ENCODE results near the gene KLHL17.
A peak's percentile ranks its signal among the peaks of the same experiment; 100 is the strongest.

Gene KLHL17

GRCh38 chr1:956636-957035 is 3.7 kb upstream of the KLHL17 start:
- Histone ChIP-seq H3K9ac (no peak overlapping the region), H3K4me2 (no peak overlapping the region), H3K4me1 (ENCODE audit: low read depth, poor library complexity, severe bottlenecking) (peaks cover 18% of the 10 kb centered on the region), H2AFZ (ENCODE audit: low read depth) (no peak overlapping the region), H3K79me2 (ENCODE audit: insufficient read depth, low read depth) (peaks cover 22% of the 10 kb centered on the region), H4K20me1 (ENCODE audit: insufficient read depth) (no peaks in the 10 kb centered on the region), H3K4me3 (IDR thresholded peaks at IDR 0.05; ENCODE audit: insufficient read depth, low read depth, low read length) (no peak overlapping the region), H3K27me3 (ENCODE audit: insufficient read depth, low read depth) (no peaks in the 10 kb centered on the region; the same call in 1 of the 2 replicates), H3K36me3 (ENCODE audit: insufficient read depth) (peaks cover 10% of the 10 kb centered on the region; the same call in 1 of the 2 replicates), H3K27ac (no peak overlapping the region)
- TF ChIP-seq, protein P1, sequence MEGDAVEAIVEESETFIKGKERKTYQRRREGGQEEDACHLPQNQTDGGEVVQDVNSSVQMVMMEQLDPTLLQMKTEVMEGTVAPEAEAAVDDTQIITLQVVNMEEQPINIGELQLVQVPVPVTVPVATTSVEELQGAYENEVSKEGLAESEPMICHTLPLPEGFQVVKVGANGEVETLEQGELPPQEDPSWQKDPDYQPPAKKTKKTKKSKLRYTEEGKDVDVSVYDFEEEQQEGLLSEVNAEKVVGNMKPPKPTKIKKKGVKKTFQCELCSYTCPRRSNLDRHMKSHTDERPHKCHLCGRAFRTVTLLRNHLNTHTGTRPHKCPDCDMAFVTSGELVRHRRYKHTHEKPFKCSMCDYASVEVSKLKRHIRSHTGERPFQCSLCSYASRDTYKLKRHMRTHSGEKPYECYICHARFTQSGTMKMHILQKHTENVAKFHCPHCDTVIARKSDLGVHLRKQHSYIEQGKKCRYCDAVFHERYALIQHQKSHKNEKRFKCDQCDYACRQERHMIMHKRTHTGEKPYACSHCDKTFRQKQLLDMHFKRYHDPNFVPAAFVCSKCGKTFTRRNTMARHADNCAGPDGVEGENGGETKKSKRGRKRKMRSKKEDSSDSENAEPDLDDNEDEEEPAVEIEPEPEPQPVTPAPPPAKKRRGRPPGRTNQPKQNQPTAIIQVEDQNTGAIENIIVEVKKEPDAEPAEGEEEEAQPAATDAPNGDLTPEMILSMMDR (conservative IDR thresholded peaks at IDR 0.05; ENCODE audit: low read depth, low read length): no peak

GRCh38 chr1:958823-959730 is 1.3 kb upstream of the KLHL17 start, which contains the start of gene NOC2L:
TSS of gene NOC2L (minus strand) at chr1:959256. CDS start at chr1:959240, 16 bp downstream.
- Histone ChIP-seq H2AFZ (ENCODE audit: low read depth) (peak within 1 kb of the TSS; percentile 57), H3K4me1 (ENCODE audit: low read depth, poor library complexity, severe bottlenecking) (peaks cover 18% of the 10 kb centered on the region), H3K27me3 (ENCODE audit: insufficient read depth, low read depth) (no peaks in the 10 kb centered on the region; the same call in 1 of the 2 replicates), H3K79me2 (ENCODE audit: insufficient read depth, low read depth) (peaks cover 22% of the 10 kb centered on the region), H3K4me3 (IDR thresholded peaks at IDR 0.05; ENCODE audit: insufficient read depth, low read depth, low read length) (peak within 1 kb of the TSS; percentile 85), H3K27ac (0 out of 2 replicates have a peak within 1 kb of the TSS, but pooled peaks have one; percentile 25), H3K36me3 (ENCODE audit: insufficient read depth) (peaks cover 10% of the 10 kb centered on the region; the same call in 1 of the 2 replicates), H4K20me1 (ENCODE audit: insufficient read depth) (no peaks in the 10 kb centered on the region), H3K4me2 (peak within 1 kb of the TSS; percentile 50), H3K9ac (peak within 1 kb of the TSS; percentile 72)
- TF ChIP-seq, protein P1 (conservative IDR thresholded peaks at IDR 0.05; ENCODE audit: low read depth, low read length): no peak

GRCh38 chr1:959731-960362 is 537 bp upstream of the KLHL17 start:
- Histone ChIP-seq H2AFZ (ENCODE audit: low read depth) (peak overlapping the region; percentile 57; the same call in 1 of the 2 replicates), H3K36me3 (ENCODE audit: insufficient read depth) (peaks cover 10% of the 10 kb centered on the region; the same call in 1 of the 2 replicates)
- TF ChIP-seq, protein P1 (conservative IDR thresholded peaks at IDR 0.05; ENCODE audit: low read depth, low read length): no peak

GRCh38 chr1:961132-961669 is 817 bp downstream of the KLHL17 start:
- Histone ChIP-seq H3K27ac (no peak overlapping the region), H3K9ac (no peak overlapping the region), H4K20me1 (ENCODE audit: insufficient read depth) (no peaks in the 10 kb centered on the region), H3K4me2 (peak overlapping the region; percentile 17; the same call in 1 of the 2 replicates), H3K36me3 (ENCODE audit: insufficient read depth) (peaks cover 5% of the 10 kb centered on the region; the same call in 1 of the 2 replicates), H2AFZ (ENCODE audit: low read depth) (no peak overlapping the region), H3K27me3 (ENCODE audit: insufficient read depth, low read depth) (no peaks in the 10 kb centered on the region; the same call in 1 of the 2 replicates), H3K4me1 (ENCODE audit: low read depth, poor library complexity, severe bottlenecking) (peaks cover 27% of the 10 kb centered on the region), H3K79me2 (ENCODE audit: insufficient read depth, low read depth) (peaks cover 22% of the 10 kb centered on the region), H3K4me3 (IDR thresholded peaks at IDR 0.05; ENCODE audit: insufficient read depth, low read depth, low read length) (no peak overlapping the region)
- TF ChIP-seq, protein P1 (conservative IDR thresholded peaks at IDR 0.05; ENCODE audit: low read depth, low read length): no peak

More at GRCh38 chr1:959731-960362, 537 bp upstream of the KLHL17 start:
- H3K27ac ChIP-seq: no peak overlapping the region
- no peaks in the 10 kb centered on the region for H4K20me1 ChIP-seq (ENCODE audit: insufficient read depth)
- H3K4me3 ChIP-seq (IDR thresholded peaks at IDR 0.05; ENCODE audit: insufficient read depth, low read depth, low read length): no peak overlapping the region
- H3K4me1 ChIP-seq (ENCODE audit: low read depth, poor library complexity, severe bottlenecking): peaks cover 18% of the 10 kb centered on the region
- H3K79me2 ChIP-seq (ENCODE audit: insufficient read depth, low read depth): peaks cover 22% of the 10 kb centered on the region
- H3K4me2 ChIP-seq: no peak overlapping the region
- H3K9ac ChIP-seq: peak overlapping the region; percentile 22; the same call in 1 of the 2 replicates
- H3K27me3 ChIP-seq (ENCODE audit: insufficient read depth, low read depth): no peaks in the 10 kb centered on the region; the same call in 1 of the 2 replicates

All from KMS-11 (cell line).